GM10248 (cell line): ENCODE results near the gene RTL10.

Experiments used
- CTCF ChIA-PET: fragments of 300-600 bp; sonication (Branson Sonifier 250); formaldehyde crosslinking; extraction: SDS; loops from one replicate; lab custom pipeline; 2021; ENCODE audit warnings: antibody characterized with exemption; lab: Yijun Ruan, JAX
- POLR2A ChIA-PET: fragments of 350-650 bp; sonication (Branson Sonifier 250); formaldehyde crosslinking; extraction: SDS; loops from one replicate; lab custom pipeline; 2020; ENCODE audit warnings: antibody characterized with exemption; lab: Yijun Ruan, JAX
- DNase-seq: peaks from one replicate; pipeline ENCODE4 v3.0.0; 2012; ENCODE audit errors: extremely low spot score
- TF ChIP-seq, protein P1 (sequence below): IDR thresholded peaks from 2 replicates; pipeline ENCODE4 v1.5.1; 2012; ENCODE audit warnings: mild to moderate bottlenecking, low read depth; ENCODE audit errors: extremely low read depth, missing control alignments, control extremely low read depth

Gene RTL10

DNA sequence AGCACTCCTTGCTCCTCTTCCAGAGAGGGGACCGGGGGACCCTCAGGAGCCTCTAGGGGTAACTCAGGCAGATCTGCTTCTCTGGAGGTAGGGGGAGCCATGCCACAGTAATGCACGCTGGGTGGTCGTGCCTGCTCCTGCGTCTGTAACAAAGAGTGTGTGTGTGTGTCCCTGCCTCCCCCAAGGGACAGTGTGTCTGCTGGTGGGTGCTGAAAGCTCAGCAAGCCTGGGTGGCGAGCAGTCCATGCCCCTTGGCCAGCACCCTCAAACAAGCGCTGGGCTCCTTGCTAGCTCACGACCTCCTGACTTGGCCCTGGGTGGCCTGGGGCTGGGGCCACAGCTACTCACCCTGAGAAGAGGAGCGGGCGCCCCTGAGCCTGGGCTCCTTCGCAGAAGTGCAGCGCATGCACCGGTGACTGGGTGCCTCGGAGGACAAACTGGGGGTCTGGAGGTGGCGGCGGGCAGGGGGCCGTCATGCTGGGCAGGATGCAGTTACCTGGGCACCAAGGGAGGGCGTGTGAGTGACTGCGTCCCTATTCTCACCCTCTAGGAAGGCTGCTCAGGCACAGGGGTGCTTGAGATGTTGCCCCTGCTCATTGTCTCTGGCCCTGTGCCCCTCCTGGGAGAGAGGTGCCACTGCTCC is 33.7 kb downstream of the RTL10 start:
- TF ChIP-seq, protein P1, sequence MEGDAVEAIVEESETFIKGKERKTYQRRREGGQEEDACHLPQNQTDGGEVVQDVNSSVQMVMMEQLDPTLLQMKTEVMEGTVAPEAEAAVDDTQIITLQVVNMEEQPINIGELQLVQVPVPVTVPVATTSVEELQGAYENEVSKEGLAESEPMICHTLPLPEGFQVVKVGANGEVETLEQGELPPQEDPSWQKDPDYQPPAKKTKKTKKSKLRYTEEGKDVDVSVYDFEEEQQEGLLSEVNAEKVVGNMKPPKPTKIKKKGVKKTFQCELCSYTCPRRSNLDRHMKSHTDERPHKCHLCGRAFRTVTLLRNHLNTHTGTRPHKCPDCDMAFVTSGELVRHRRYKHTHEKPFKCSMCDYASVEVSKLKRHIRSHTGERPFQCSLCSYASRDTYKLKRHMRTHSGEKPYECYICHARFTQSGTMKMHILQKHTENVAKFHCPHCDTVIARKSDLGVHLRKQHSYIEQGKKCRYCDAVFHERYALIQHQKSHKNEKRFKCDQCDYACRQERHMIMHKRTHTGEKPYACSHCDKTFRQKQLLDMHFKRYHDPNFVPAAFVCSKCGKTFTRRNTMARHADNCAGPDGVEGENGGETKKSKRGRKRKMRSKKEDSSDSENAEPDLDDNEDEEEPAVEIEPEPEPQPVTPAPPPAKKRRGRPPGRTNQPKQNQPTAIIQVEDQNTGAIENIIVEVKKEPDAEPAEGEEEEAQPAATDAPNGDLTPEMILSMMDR, result no peak
- DNase-seq, result no peak
- ChIA-PET CTCF (interaction anchor here (1.0 to 2.0 kb wide), 2 partner anchors 31 to 92 kb away, joined by 4 to 5 read pairs; no protein-coding TSS in a partner anchor), POLR2A (no interaction called here)

DNA sequence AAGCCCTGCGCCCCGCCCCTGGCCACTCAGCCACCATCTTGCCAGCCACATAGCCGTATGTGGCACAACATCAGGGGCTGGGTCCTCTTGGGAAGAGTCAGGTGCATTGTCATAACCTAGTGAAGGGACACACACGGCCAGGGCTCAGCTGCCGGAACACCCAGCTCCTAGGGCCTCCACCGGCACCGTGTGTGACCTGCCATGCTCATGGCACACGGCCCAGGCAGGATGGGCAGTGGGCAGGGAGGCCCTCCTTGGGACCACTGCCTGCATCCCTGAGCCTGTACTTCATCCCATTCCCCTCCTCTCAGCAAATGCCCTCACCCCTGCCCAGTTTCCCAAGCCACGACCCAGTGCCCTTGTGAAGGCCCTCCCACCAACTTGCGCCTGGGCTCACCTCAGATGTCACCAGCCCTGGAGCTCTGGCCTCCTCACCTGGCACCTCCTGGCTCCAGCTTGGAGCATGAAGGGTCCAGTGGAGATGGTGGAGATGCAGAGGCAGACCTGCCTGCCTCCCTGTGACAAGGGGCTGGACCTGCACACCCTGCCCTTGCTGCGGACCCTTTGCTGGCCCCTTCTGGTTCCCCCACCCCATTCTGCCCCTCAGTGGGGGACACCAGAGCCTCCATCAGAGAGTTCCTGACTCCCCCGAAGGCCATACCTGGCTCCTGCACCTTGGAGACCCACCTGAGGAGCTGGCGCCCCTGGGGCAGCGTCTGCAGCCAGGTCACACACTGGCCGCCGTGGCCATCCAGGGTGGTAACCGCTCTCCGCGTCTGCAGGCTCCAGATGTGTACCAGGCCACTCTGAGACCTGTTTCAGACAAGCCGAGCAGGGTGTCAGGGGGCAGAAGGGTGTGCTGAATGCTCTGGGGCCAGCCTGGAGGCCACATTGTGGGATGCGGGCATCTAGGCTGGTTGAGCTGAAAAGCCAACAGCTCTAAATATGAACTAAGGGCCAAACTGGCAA is 34.5 kb downstream of the RTL10 start:
- TF ChIP-seq, protein P1, result no peak
- no peak for DNase-seq
- CTCF ChIA-PET, result interaction anchor here (1.0 to 2.0 kb wide), 2 partner anchors 31 to 93 kb away, joined by 4 to 5 read pairs; no protein-coding TSS in a partner anchor
- POLR2A ChIA-PET, result no interaction called here

DNA sequence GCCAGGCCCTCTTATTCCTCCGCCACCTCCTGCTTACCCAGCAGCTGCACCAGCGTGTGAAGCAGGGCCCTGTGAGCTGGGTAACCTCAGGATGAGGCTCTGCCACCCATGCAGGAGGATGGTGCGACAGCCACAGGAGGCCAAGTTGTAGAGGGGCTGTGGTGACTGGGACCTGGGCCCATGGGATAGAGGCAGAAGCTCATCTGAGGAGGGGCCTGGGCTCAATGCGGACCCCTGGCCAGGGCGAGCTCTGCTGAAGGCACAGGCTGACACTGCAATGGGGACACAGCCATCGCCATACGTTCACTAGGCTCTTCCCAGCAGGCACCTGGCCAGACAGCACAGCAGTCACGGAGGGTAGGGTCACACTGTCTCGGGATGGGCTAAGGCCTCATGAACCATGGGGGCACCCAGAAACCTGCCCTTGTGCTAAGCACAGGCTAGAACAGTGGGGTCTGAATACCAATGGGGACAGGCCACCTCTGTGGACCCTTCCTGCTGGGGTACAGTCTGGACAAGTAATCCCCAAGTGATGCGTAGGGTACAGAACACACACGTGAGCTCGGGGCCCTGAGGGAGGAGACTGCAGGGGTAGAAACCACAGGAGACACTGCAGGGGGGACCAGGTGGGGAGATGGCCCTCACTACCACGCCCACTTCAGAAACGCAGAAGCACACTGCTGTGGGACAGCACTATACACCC is 35.3 kb downstream of the RTL10 start:
- no peak for DNase-seq
- ChIA-PET POLR2A (no interaction called here), CTCF (interaction anchor here (2.0 kb wide), 1 partner anchor 94 kb away, joined by 5 read pairs; no protein-coding TSS in a partner anchor)

DNA sequence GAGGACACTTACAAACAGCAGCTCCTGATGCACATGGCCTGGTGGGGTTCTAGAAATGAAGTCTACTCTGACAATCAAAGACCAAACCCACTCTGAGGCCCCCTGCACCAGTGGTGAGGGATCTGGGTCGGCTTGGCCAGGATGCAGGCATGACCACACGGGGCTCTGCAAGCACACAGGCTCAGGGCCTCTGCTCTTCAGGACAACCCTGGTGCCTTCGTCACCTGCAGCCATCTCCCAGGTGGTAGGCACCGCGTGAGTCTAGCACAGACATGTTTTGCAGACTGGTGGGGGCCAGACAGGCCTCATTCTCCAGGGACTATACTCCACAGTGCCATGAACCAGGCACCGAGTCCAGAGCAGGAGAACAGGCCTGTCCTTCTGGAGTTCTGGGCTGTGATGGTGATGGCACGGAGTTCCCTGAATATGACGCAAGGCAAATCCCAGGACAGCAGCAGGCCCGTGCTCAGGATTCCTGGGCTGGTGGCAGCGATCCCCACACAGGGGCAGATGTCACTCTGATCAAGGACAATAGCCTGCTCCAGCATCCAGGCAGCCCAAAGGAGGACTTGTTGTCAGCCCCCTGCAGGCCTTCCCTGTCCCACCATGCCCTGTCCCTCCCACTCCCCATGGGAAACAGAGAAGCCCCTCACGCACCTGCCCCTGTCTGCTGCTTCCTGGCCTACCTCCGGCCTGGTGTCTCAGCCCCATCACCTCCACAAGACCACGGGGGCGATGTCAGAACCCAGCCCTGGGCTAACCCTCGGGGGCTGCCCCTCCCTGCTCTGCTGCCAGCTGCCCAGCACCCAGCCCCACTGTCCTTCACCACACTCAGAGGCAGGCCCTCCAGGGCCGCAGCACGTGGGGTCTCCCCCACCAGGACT is 36.1 kb downstream of the RTL10 start:
- DNase-seq, result no peak
- CTCF ChIA-PET, result no interaction called here
- POLR2A ChIA-PET, result no interaction called here
- TF ChIP-seq, protein P1, result no peak

More for the DNA sequence above, 35.3 kb downstream of the RTL10 start:
- TF ChIP-seq, protein P1, result no peak

DNA sequence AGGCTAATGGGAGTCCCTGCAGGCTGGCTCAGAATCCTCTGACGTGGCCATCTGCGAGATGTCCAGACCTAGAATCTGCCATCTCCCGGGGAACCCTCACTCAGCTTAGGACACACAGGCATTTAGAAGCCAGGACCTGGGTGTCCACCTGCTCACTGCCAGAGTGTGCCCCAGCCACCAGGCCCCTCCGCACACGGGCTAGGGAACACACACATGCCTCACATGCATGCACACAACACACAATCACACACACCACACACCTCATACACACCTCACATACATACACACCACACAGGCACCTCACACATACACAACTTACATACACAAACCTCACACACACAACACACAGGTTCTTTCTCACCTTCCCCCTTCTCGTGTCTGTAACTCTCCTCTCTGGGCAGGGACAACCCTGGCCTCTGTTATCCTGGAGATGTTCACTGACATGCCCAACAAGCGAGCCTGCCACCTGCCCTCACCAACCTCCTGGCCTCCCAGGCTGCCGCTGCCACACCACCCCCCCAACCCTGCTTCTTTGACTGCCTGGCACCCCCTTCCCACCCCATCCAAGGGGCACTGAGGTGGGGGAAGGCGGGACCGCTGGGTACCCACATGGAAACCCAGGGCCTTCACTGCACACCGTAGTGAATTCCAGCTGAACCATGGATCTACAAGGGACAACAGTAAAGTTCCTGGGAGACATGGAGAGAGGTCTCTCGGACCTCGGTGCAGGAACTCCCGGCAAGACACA is 38.1 kb downstream of the RTL10 start:
- ChIA-PET CTCF (no interaction called here), POLR2A (no interaction called here)
- TF ChIP-seq, protein P1, result no peak
- DNase-seq, result no peak
